Fibroblast of pulmonary artery (primary cell): ENCODE results near the gene CCSER1.
"Not testable (repeated sequence)": the region's sequence is repeated elsewhere in the genome, so short reads cannot be mapped to it uniquely, and the experiment has no call there.

Experiments
- DNase-seq: peaks from one replicate; pipeline ENCODE4 v3.0.0-alpha.2; 2010; ENCODE audit warnings: low read depth
- H3K4me3 ChIP-seq: replicated peaks from 2 replicates; pipeline ENCODE4 v1.5.1; 2011; ENCODE audit warnings: low read depth, mild to moderate bottlenecking, control low read depth, low read length, moderate library complexity
- TF ChIP-seq, protein P1 (sequence below): IDR thresholded peaks from 2 replicates; pipeline ENCODE4 v1.5.1; 2011; ENCODE audit warnings: mild to moderate bottlenecking, control low read depth, low read length, inconsistent platforms; ENCODE audit errors: missing control alignments

CCSER1 gene

GRCh38 chr4:90457817-90458216 lies 330.6 kb downstream of the CCSER1 start:
- TF ChIP-seq, protein P1, sequence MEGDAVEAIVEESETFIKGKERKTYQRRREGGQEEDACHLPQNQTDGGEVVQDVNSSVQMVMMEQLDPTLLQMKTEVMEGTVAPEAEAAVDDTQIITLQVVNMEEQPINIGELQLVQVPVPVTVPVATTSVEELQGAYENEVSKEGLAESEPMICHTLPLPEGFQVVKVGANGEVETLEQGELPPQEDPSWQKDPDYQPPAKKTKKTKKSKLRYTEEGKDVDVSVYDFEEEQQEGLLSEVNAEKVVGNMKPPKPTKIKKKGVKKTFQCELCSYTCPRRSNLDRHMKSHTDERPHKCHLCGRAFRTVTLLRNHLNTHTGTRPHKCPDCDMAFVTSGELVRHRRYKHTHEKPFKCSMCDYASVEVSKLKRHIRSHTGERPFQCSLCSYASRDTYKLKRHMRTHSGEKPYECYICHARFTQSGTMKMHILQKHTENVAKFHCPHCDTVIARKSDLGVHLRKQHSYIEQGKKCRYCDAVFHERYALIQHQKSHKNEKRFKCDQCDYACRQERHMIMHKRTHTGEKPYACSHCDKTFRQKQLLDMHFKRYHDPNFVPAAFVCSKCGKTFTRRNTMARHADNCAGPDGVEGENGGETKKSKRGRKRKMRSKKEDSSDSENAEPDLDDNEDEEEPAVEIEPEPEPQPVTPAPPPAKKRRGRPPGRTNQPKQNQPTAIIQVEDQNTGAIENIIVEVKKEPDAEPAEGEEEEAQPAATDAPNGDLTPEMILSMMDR, result no peak
- DNase-seq, result no peak
- no peak overlapping the region for H3K4me3 ChIP-seq

GRCh38 chr4:90458576-90458975 lies 331.4 kb downstream of the CCSER1 start:
- no peak overlapping the region for H3K4me3 ChIP-seq
- TF ChIP-seq, protein P1, result no peak
- DNase-seq, result no peak

DNA sequence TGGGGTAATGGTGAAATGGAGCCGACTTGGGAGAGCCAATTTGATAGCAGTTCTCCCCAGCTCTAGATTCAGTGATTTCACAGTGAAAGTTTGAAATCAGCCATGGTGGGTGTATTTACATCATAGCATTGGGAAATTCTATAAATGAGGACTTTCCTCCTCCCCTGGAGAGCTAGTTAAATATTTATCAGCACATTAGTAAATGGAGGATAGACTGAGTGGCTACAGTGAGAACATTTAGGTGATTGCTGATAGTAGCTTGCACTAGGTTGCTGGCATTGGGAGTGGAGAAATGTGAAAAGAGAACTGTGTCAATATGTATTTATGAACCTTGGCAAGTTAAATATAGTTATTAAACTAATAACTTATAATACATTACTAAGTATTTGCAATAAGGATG lies 347.3 kb downstream of the CCSER1 start:
- TF ChIP-seq, protein P1, result no peak
- no peak for DNase-seq
- no peak overlapping the region for H3K4me3 ChIP-seq

GRCh38 chr4:90476019-90476418 lies 348.8 kb downstream of the CCSER1 start:
- TF ChIP-seq, protein P1, result no peak
- no peak overlapping the region for H3K4me3 ChIP-seq
- no peak for DNase-seq

GRCh38 chr4:90476586-90476985 lies 349.4 kb downstream of the CCSER1 start:
- DNase-seq, result no peak
- H3K4me3 ChIP-seq, result no peak overlapping the region
- TF ChIP-seq, protein P1, result no peak

DNA sequence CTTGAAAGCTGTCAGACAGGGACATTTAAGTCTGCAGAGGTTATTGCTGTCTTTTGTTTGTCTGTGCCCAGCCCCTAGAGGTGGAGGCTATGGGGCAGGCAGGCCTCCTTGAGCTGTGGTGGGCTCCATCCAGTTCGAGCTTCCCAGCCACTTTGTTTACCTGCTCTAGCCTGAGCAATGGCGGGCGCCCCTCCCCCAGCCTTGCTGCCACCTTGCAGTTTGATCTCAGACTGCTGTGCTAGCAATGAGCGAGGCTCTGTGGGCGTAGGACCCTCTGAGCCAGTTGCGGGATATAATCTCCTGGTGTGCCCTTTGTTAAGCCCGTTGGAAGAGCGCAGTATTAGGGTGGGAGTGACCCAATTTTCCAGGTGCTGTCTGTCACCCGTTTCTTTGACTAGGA lies 357.7 kb downstream of the CCSER1 start:
- H3K4me3 ChIP-seq, DNase-seq: not testable (repeated sequence)

DNA sequence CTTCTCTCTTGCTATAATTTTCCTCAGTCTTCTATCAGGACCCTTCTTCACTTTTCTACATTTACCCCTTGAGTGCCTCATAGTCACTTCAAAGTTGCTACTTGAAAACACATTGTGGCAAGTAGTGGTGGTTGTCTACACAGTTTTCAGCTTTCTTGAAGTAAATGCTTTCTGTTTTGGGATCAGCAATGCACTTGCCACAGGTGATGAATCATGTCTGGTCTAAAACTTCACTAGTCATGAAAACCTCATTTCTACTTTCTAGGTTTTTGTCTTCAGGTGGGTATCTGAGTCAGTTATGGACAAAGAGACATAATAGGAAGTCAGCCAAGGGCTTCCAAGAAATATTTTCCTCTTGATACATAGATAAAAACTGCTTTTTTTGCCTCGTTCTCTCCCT lies 359.2 kb downstream of the CCSER1 start:
- no peak for DNase-seq
- H3K4me3 ChIP-seq, result no peak overlapping the region
- TF ChIP-seq, protein P1, result no peak

GRCh38 chr4:90495211-90495610 lies 368.0 kb downstream of the CCSER1 start:
- H3K4me3 ChIP-seq, result no peak overlapping the region
- no peak for DNase-seq
- TF ChIP-seq, protein P1, result no peak
